Trophoblast cell (in vitro differentiated cells and primary cell): ENCODE data around the gene TMEM120B.

Experiments
- DNase-seq, 2 donors: peaks; one replicate each; pipeline ENCODE4 v3.0.0-alpha.2; 2016
- H2AFZ ChIP-seq: 2 replicates; pipeline ENCODE4 v1.6.1; 2013; ENCODE audit warnings: low read length, moderate library complexity, mild to moderate bottlenecking; ENCODE audit not compliant: insufficient read depth, poor library complexity
- H2AK5ac ChIP-seq: 2 replicates; pipeline ENCODE4 v1.6.1; 2013; ENCODE audit warnings: mild to moderate bottlenecking, low read length
- H2BK120ac ChIP-seq: 2 replicates; pipeline ENCODE4 v1.6.1; 2013; ENCODE audit warnings: low read length, mild to moderate bottlenecking, moderate library complexity; ENCODE audit not compliant: insufficient read depth, poor library complexity
- H2BK12ac ChIP-seq: 2 replicates; pipeline ENCODE4 v1.6.1; 2013; ENCODE audit warnings: mild to moderate bottlenecking, low read length, moderate library complexity
- H2BK5ac ChIP-seq: 2 replicates; pipeline ENCODE4 v1.6.1; 2013; ENCODE audit warnings: low read length, low read depth, moderate library complexity, mild to moderate bottlenecking; ENCODE audit not compliant: poor library complexity
- H3K14ac ChIP-seq: 2 replicates; pipeline ENCODE4 v1.6.1; 2013; ENCODE audit warnings: mild to moderate bottlenecking, low read length
- H3K18ac ChIP-seq: 2 replicates; pipeline ENCODE4 v1.6.1; 2013; ENCODE audit warnings: mild to moderate bottlenecking, low read length
- H3K23ac ChIP-seq: 2 replicates; pipeline ENCODE4 v1.6.1; 2013; ENCODE audit warnings: low read length
- H3K27ac ChIP-seq: 2 replicates; pipeline ENCODE4 v1.5.1; 2013; ENCODE audit warnings: low read depth, mild to moderate bottlenecking, inconsistent platforms, low read length, moderate library complexity
- H3K27me3 ChIP-seq: 2 replicates; pipeline ENCODE4 v1.6.1; 2013; ENCODE audit warnings: inconsistent platforms, mild to moderate bottlenecking, low read length, moderate library complexity; ENCODE audit not compliant: insufficient read depth
- H3K36me3 ChIP-seq, 2 experiments: 1 replicate in 1 of 2; 2 replicates in 1 of 2; pipeline ENCODE4 v1.6.1; 2013; ENCODE audit warnings: low read length in 2 of 2, mild to moderate bottlenecking in 2 of 2, moderate library complexity in 1 of 2; ENCODE audit not compliant: insufficient read depth in 2 of 2, control insufficient read depth in 1 of 2
- H3K4ac ChIP-seq: 2 replicates; pipeline ENCODE4 v1.6.1; 2013; ENCODE audit warnings: low read depth, mild to moderate bottlenecking, low read length, moderate library complexity
- H3K4me1 ChIP-seq, 2 experiments: 1 replicate in 1 of 2; 2 replicates in 1 of 2; pipeline ENCODE4 v1.6.1; 2013; ENCODE audit warnings: low read length in 2 of 2, mild to moderate bottlenecking in 2 of 2, moderate library complexity in 1 of 2; ENCODE audit not compliant: insufficient read depth in 2 of 2, control insufficient read depth in 1 of 2
- H3K4me2 ChIP-seq: 2 replicates; pipeline ENCODE4 v1.6.1; 2013; ENCODE audit warnings: inconsistent platforms, mild to moderate bottlenecking, low read length, moderate library complexity
- H3K4me3 ChIP-seq: 2 replicates; pipeline ENCODE4 v1.5.1; 2013; ENCODE audit warnings: mild to moderate bottlenecking, low read depth, low read length, inconsistent platforms
- H3K79me1 ChIP-seq: one replicate; pipeline ENCODE4 v1.6.1; 2013; ENCODE audit warnings: low read length
- H3K79me2 ChIP-seq: 2 replicates; pipeline ENCODE4 v1.6.1; 2013; ENCODE audit warnings: low read length, mild to moderate bottlenecking; ENCODE audit not compliant: control insufficient read depth, insufficient read depth, poor library complexity
- H3K9ac ChIP-seq: 2 replicates; pipeline ENCODE4 v1.6.1; 2013; ENCODE audit warnings: mild to moderate bottlenecking, low read length
- H3K9me3 ChIP-seq: 2 replicates; pipeline ENCODE4 v1.6.1; 2013; ENCODE audit warnings: low read depth, mild to moderate bottlenecking, control low read depth, inconsistent platforms, low read length; ENCODE audit not compliant: insufficient read depth
- H4K12ac ChIP-seq: 2 replicates; pipeline ENCODE4 v1.6.1; 2013; ENCODE audit warnings: low read depth, mild to moderate bottlenecking, low read length, moderate library complexity
- H4K8ac ChIP-seq: 2 replicates; pipeline ENCODE4 v1.6.1; 2013; ENCODE audit warnings: low read depth, mild to moderate bottlenecking, low read length, moderate library complexity
- H4K91ac ChIP-seq: one replicate; pipeline ENCODE4 v1.6.1; 2013; ENCODE audit warnings: low read depth, mild to moderate bottlenecking, low read length, moderate library complexity
- WGBS: extraction: QIAGEN DNeasy Blood & Tissue Kit; methylation state at CpG from one replicate; pipeline ENCODE4 v1.1.7; 2013; ENCODE audit warnings: missing lambda C conversion rate; ENCODE audit not compliant: insufficient read length, insufficient coverage; ENCODE audit errors: extremely low coverage; 5-methylcytosine and 5-hydroxymethylcytosine counted together

The TMEM120B gene

GRCh38 chr12:121780429-121780828 is 67.9 kb downstream of the TMEM120B start:
- no peak overlapping the region for H4K12ac ChIP-seq
- no peak overlapping the region for H3K4ac ChIP-seq
- H3K4me3 ChIP-seq, result no peak overlapping the region
- no peak overlapping the region for H2BK120ac ChIP-seq
- no peak overlapping the region for H3K18ac ChIP-seq
- H3K9me3 ChIP-seq, result peaks cover 2% of the 10 kb centered on the region
- H3K9ac ChIP-seq, result no peak overlapping the region
- no peak overlapping the region for H2AK5ac ChIP-seq
- H2BK5ac ChIP-seq, result no peak overlapping the region
- no peak for DNase-seq
- no peaks in the 10 kb centered on the region for H3K79me2 ChIP-seq
- no peak overlapping the region for H3K23ac ChIP-seq
- no peak overlapping the region for H2BK12ac ChIP-seq
- H3K27me3 ChIP-seq, result no peaks in the 10 kb centered on the region
- no peak overlapping the region for H3K14ac ChIP-seq
- no peak overlapping the region for H3K4me2 ChIP-seq
- WGBS, result no CpG with 5 or more reads among the region's 11 CpGs
- H4K91ac ChIP-seq, result no peak overlapping the region
- no peak overlapping the region for H2AFZ ChIP-seq
- no peak overlapping the region for H3K27ac ChIP-seq
- peaks cover 8 to 20% of the 10 kb centered on the region in 2 experiments for H3K36me3 ChIP-seq
- H4K8ac ChIP-seq, result no peak overlapping the region
- H3K4me1 ChIP-seq, result peaks cover 0 to 1% of the 10 kb centered on the region in 2 experiments
- H3K79me1 ChIP-seq, result peaks cover 1% of the 10 kb centered on the region

GRCh38 chr12:121781484-121781997 is 69.0 kb downstream of the TMEM120B start:
- H3K18ac ChIP-seq, result no peak overlapping the region
- no peaks in the 10 kb centered on the region for H3K79me1 ChIP-seq
- no peak for DNase-seq
- no peaks in the 10 kb centered on the region for H3K27me3 ChIP-seq
- no peak overlapping the region for H3K14ac ChIP-seq
- no peak overlapping the region for H4K12ac ChIP-seq
- no peak overlapping the region for H2BK12ac ChIP-seq
- peaks cover 0 to 3% of the 10 kb centered on the region in 2 experiments for H3K4me1 ChIP-seq
- H3K9me3 ChIP-seq, result peaks cover 2% of the 10 kb centered on the region
- H3K27ac ChIP-seq, result no peak overlapping the region
- H2AK5ac ChIP-seq, result no peak overlapping the region
- H3K4me3 ChIP-seq, result no peak overlapping the region
- H3K23ac ChIP-seq, result no peak overlapping the region
- no peak overlapping the region for H2BK120ac ChIP-seq
- H4K8ac ChIP-seq, result no peak overlapping the region
- no CpG with 5 or more reads among the region's 12 CpGs for WGBS
- no peak overlapping the region for H4K91ac ChIP-seq
- no peak overlapping the region for H3K9ac ChIP-seq
- no peak overlapping the region for H2BK5ac ChIP-seq
- no peak overlapping the region for H2AFZ ChIP-seq
- H3K36me3 ChIP-seq, result peaks cover 8 to 15% of the 10 kb centered on the region in 2 experiments
- H3K4me2 ChIP-seq, result no peak overlapping the region
- no peak overlapping the region for H3K4ac ChIP-seq
- no peaks in the 10 kb centered on the region for H3K79me2 ChIP-seq

GRCh38 chr12:121781998-121782979 is 69.7 kb downstream of the TMEM120B start:
- H3K4me1 ChIP-seq, result peaks cover 0 to 3% of the 10 kb centered on the region in 2 experiments
- H4K91ac ChIP-seq, result no peak overlapping the region
- no peak overlapping the region for H4K12ac ChIP-seq
- H2BK5ac ChIP-seq, result no peak overlapping the region
- H3K23ac ChIP-seq, result no peak overlapping the region
- no peaks in the 10 kb centered on the region for H3K79me2 ChIP-seq
- H3K27ac ChIP-seq, result no peak overlapping the region
- H3K9ac ChIP-seq, result no peak overlapping the region
- no peak overlapping the region for H3K18ac ChIP-seq
- WGBS, result no CpG with 5 or more reads among the region's 14 CpGs
- no peak overlapping the region for H2BK12ac ChIP-seq
- H2AK5ac ChIP-seq, result no peak overlapping the region
- H4K8ac ChIP-seq, result no peak overlapping the region
- no peak overlapping the region for H3K14ac ChIP-seq
- H3K4ac ChIP-seq, result no peak overlapping the region
- no peaks in the 10 kb centered on the region for H3K79me1 ChIP-seq
- H3K9me3 ChIP-seq, result peaks cover 4% of the 10 kb centered on the region
- no peak for DNase-seq
- no peak overlapping the region for H2AFZ ChIP-seq
- no peak overlapping the region for H2BK120ac ChIP-seq
- no peak overlapping the region for H3K4me2 ChIP-seq
- H3K27me3 ChIP-seq, result no peaks in the 10 kb centered on the region
- no peak overlapping the region for H3K4me3 ChIP-seq
- peaks cover 8 to 15% of the 10 kb centered on the region in 2 experiments for H3K36me3 ChIP-seq

GRCh38 chr12:121783766-121784165 is 71.2 kb downstream of the TMEM120B start:
- Histone ChIP-seq H4K12ac (no peak overlapping the region), H3K36me3 (peaks cover 7 to 12% of the 10 kb centered on the region in 2 experiments), H3K9ac (no peak overlapping the region), H3K14ac (no peak overlapping the region), H3K27ac (no peak overlapping the region), H2AFZ (no peak overlapping the region), H3K4me2 (no peak overlapping the region), H3K4me3 (no peak overlapping the region), H3K79me2 (no peaks in the 10 kb centered on the region), H3K23ac (no peak overlapping the region), H3K27me3 (no peaks in the 10 kb centered on the region), H3K4ac (no peak overlapping the region), H3K18ac (no peak overlapping the region), H3K4me1 (peaks cover 0 to 3% of the 10 kb centered on the region in 2 experiments), H2BK120ac (no peak overlapping the region), H2BK12ac (no peak overlapping the region), H3K9me3 (peaks cover 3% of the 10 kb centered on the region), H4K91ac (no peak overlapping the region), H2AK5ac (no peak overlapping the region), H3K79me1 (no peaks in the 10 kb centered on the region), H2BK5ac (no peak overlapping the region), H4K8ac (no peak overlapping the region)
- DNase-seq, result no peak
- no CpG with 5 or more reads among the region's 6 CpGs for WGBS
